OCI-LY3 (cell line): Measurements from ENCODE around the gene SLC18A3.

Experiments used
- CTCF ChIP-seq: fragments of 200-600, 300-600 bp; sonication (generic); IDR thresholded peaks from 2 replicates; pipeline ENCODE4 v1.5.1; 2014; ENCODE audit warnings: antibody characterized with exemption, low read length, low read depth
- EZH2phosphoT487 ChIP-seq: fragments of 200-600 bp; shearing (Covaris generic); IDR thresholded peaks from 2 replicates; pipeline ENCODE4 v1.6.1; 2018; ENCODE audit warnings: antibody characterized with exemption, mixed run types, low read depth

- TF ChIP-seq CTCF = no peak
- TF ChIP-seq EZH2phosphoT487 = no peak
Observed at GRCh38 chr10:49651039-49651835, 41.1 kb downstream of the SLC18A3 start.
